ENCODE measurements around the gene SYNJ2. TPM values are rescaled to one million over a fixed set of nuclear protein-coding genes. Genes with fewer than 3 reads are reported as not detected.
A peak's percentile ranks its signal among the peaks of the same experiment; 100 is the strongest.

SYNJ2 gene
- total and polyA plus RNA-seq, 2 donors (not counting 3 experiments of a cell fraction or from before 2014, with no cell fraction given): 35.1 to 78.2 TPM

DNA sequence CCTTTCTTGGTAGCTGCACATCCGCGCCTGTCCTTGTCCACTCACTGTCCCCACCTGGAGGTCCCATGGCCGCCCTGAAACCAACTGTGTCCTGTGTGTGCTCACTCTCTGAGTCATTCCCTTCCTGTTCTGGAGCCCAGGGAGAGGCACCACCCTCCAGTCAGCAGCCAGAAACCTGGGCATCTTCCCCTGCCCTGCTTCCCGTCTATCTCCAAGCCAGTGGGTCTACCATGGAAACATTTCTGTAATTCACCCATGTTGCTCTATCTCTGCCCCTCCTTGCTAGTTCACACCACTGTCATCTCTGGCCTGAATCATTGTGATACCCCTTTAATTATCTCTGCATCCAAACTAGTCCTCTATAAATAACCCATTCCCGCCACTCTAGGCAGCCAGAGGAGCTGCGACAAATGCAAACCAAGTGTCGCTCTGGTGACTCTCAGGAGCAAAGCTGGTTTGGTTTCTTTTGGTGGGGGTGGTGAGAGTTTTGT, 28.8 kb upstream of the SYNJ2 start:
- no TSS peak for BruUV-seq (replicated peaks)
- H3K9me1 ChIP-seq (replicated peaks; ENCODE audit: control insufficient read depth, extremely low read depth, insufficient read depth, low read length): no peaks in the 10 kb centered on the region
- dilution Hi-C loops (cut with MboI; ENCODE audit: extremely low pct_ligation_motif_present, low sequenced_read_pairs): no loop called here
- H3K36me3 ChIP-seq (ENCODE audit: control insufficient read depth in 2 of 2, extremely low read depth in 1 of 2, insufficient read depth in 2 of 2, low read length in 2 of 2): no peaks in the 10 kb centered on the region
- no peak overlapping the region for H3K27ac ChIP-seq (ENCODE audit: insufficient read depth, low read depth, low read length)
- ChIA-PET POLR2A (no interaction called here), CTCF (interaction anchor here (0.8 to 2.3 kb wide), 2 partner anchors 10 to 15 kb away, joined by 3 to 5 read pairs; no protein-coding TSS in a partner anchor)
- TF ChIP-seq MAX (IDR thresholded peaks at IDR 0.05; ENCODE audit: insufficient read depth, insufficient read length): no peak
- TF ChIP-seq FOS (IDR thresholded peaks at IDR 0.05; ENCODE audit: borderline replicate concordance, insufficient read depth, low read length): peak; percentile 21
- no peak overlapping the region for H3K4me2 ChIP-seq (ENCODE audit: insufficient read depth, low read length)
- H2AFZ ChIP-seq (ENCODE audit: low read depth, low read length): no peak overlapping the region
- intact Hi-C loops (cut with micrococcal nuclease): no loop called here
- no peaks in the 10 kb centered on the region for H3K79me2 ChIP-seq (ENCODE audit: control insufficient read depth, insufficient read depth, low read length)
- H3K4me3 ChIP-seq (replicated peaks in 1 of 3; ENCODE audit: insufficient read depth in 1 of 3, low read depth in 1 of 3, low read length in 3 of 3): no peak overlapping the region
- peaks cover 4% of the 10 kb centered on the region for H3K4me1 ChIP-seq (ENCODE audit: control insufficient read depth, extremely low read depth, insufficient read depth, low read length)
- H3K27me3 ChIP-seq (ENCODE audit: control insufficient read depth in 2 of 2, insufficient read depth in 2 of 2, low read length in 2 of 2): no peaks in the 10 kb centered on the region
- no peaks in the 10 kb centered on the region for H3K9me3 ChIP-seq (replicated peaks; ENCODE audit: control insufficient read depth, insufficient read depth, low read length)
- H3K9ac ChIP-seq (replicated peaks; ENCODE audit: extremely low read depth, insufficient read depth, low read length): no peak overlapping the region
- no peaks in the 10 kb centered on the region for H4K20me1 ChIP-seq (replicated peaks; ENCODE audit: control insufficient read depth, extremely low read depth, insufficient read depth, low read length)
- no peak for DNase-seq (ENCODE audit: low read depth, low spot score)
- FAIRE-seq: no peak

DNA sequence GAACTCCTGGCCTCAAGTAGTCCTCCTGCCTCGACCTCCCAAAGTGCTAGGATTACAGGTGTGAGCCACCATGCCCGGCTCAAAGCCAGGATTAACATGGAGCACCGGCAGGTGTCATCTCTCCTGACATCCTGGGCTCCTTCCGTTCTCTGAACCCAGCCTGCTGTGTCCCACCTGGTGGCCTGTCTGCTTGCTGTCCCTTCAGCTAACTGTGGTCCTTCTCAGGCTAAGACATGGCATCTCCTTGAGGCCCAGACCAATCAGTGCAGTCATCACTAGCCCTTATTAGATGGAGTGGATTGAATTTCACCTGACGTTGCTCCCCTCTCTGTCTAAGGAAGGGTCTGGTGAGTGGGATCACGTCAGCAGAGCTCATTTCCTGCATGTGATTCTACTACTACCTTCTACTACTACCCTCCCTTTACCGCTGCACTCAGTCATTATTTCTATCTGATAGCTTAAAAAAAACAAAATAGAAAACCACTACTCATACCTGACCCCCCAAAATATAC, 28.0 kb upstream of the SYNJ2 start:
- dilution Hi-C loops (cut with MboI; ENCODE audit: extremely low pct_ligation_motif_present, low sequenced_read_pairs): no loop called here
- H3K27me3 ChIP-seq (ENCODE audit: control insufficient read depth in 2 of 2, insufficient read depth in 2 of 2, low read length in 2 of 2): no peaks in the 10 kb centered on the region
- no peaks in the 10 kb centered on the region for H3K9me1 ChIP-seq (replicated peaks; ENCODE audit: control insufficient read depth, extremely low read depth, insufficient read depth, low read length)
- H3K36me3 ChIP-seq (ENCODE audit: control insufficient read depth in 2 of 2, extremely low read depth in 1 of 2, insufficient read depth in 2 of 2, low read length in 2 of 2): no peaks in the 10 kb centered on the region
- H2AFZ ChIP-seq (ENCODE audit: low read depth, low read length): no peak overlapping the region
- BruUV-seq (replicated peaks): no TSS peak
- no peak overlapping the region for H3K4me2 ChIP-seq (ENCODE audit: insufficient read depth, low read length)
- H3K79me2 ChIP-seq (ENCODE audit: control insufficient read depth, insufficient read depth, low read length): no peaks in the 10 kb centered on the region
- DNase-seq (ENCODE audit: low read depth, low spot score) (peak; percentile 38), FAIRE-seq (no peak)
- intact Hi-C loops (cut with micrococcal nuclease): no loop called here
- H3K27ac ChIP-seq (ENCODE audit: insufficient read depth, low read depth, low read length): no peak overlapping the region
- POLR2A ChIA-PET: no interaction called here
- peaks cover 4% of the 10 kb centered on the region for H3K4me1 ChIP-seq (ENCODE audit: control insufficient read depth, extremely low read depth, insufficient read depth, low read length)
- H3K9me3 ChIP-seq (replicated peaks; ENCODE audit: control insufficient read depth, insufficient read depth, low read length): no peaks in the 10 kb centered on the region
- no peaks in the 10 kb centered on the region for H4K20me1 ChIP-seq (replicated peaks; ENCODE audit: control insufficient read depth, extremely low read depth, insufficient read depth, low read length)
- H3K4me3 ChIP-seq (replicated peaks in 1 of 3; ENCODE audit: insufficient read depth in 1 of 3, low read depth in 1 of 3, low read length in 3 of 3): no peak overlapping the region
- no peak overlapping the region for H3K9ac ChIP-seq (replicated peaks; ENCODE audit: extremely low read depth, insufficient read depth, low read length)
- TF ChIP-seq MYC (IDR thresholded peaks at IDR 0.05; ENCODE audit: low read depth, low read length): no peak
- no peak for TF ChIP-seq FOS (IDR thresholded peaks at IDR 0.05; ENCODE audit: borderline replicate concordance, insufficient read depth, low read length)
- TF ChIP-seq JUN (IDR thresholded peaks at IDR 0.05; ENCODE audit: borderline replicate concordance, insufficient read depth, insufficient read length, low read depth): no peak
- no peak for TF ChIP-seq MAX (IDR thresholded peaks at IDR 0.05; ENCODE audit: insufficient read depth, insufficient read length)
- TF ChIP-seq POLR2A (IDR thresholded peaks at IDR 0.05; ENCODE audit: low read depth, low read length): no peak
- no peak for TF ChIP-seq POLR2AphosphoS5 (IDR thresholded peaks at IDR 0.05; ENCODE audit: insufficient read depth, low read depth, low read length)
- TF ChIP-seq CTCF (IDR thresholded peaks at IDR 0.05; ENCODE audit: extremely low read depth in 1 of 2, insufficient read depth in 1 of 2, low read depth in 1 of 2, low read length in 2 of 2): no peak
- CTCF ChIA-PET: interaction anchor here (0.8 to 2.3 kb wide), 4 partner anchors 9 to 119 kb away, joined by 3 to 5 read pairs (median 4); no protein-coding TSS in a partner anchor
